Sciatic nerve (tissue), 2 donors: Measurements from ENCODE around the gene KCTD10. TPM values are rescaled to one million over a fixed set of nuclear protein-coding genes. Genes with fewer than 3 reads are reported as not detected.
"Not testable (repeated sequence)": the region's sequence is repeated elsewhere in the genome, so short reads cannot be mapped to it uniquely, and the experiment has no call there.

Source experiments
- ATAC-seq: fragments of 200-7000 bp; cut with Tn5 transposase; one replicate; pipeline ENCODE4 v1.9.1; 2020; ENCODE audit warnings: mild to moderate bottlenecking, moderate library complexity
- DNase-seq: peaks from one replicate; pipeline ENCODE4 v3.0.0-alpha.2; 2020; ENCODE audit warnings: low spot score
- intact Hi-C: fragments of 100-400 bp; cut with DNase I; formaldehyde crosslinking; loops from one replicate; pipeline ENCODE4 v1.14.2; 2022
- total RNA-seq: library from RNA; stranded (reverse); fragmentation: NEBNext Ultra II Directional; extraction: Animal tissue kit (Norgen Biotek cat#: 25700); gene quantifications from one replicate; pipeline ENCODE4 v1.2.1, GENCODE V29; 2021
- donor health status: DM: no; HTN: no; CAD: no.
- donor health status: DM: no; HTN: no; CAD: no.

KCTD10 gene
- total RNA-seq, 1 donor from 2014 or later, result 88.8 TPM

GRCh38 chr12:109434582-109434981, 42.5 kb downstream of the KCTD10 start:
- ATAC-seq, result no peak
- intact Hi-C loops, result no loop called here
- no peak for DNase-seq

GRCh38 chr12:109433618-109434017, 43.5 kb downstream of the KCTD10 start:
- ATAC-seq (peak; percentile 63), DNase-seq (no peak)
- intact Hi-C loops, result no loop called here

- intact Hi-C loops, result no loop called here
- DNase-seq (peak; percentile 91), ATAC-seq (peak; percentile 86)
Observed at GRCh38 chr12:109432842-109433304, 44.2 kb downstream of the KCTD10 start.

GRCh38 chr12:109432431-109432830, 44.7 kb downstream of the KCTD10 start:
- intact Hi-C loops, result no loop called here
- ATAC-seq (no peak), DNase-seq (no peak)

GRCh38 chr12:109430244-109430643, 46.9 kb downstream of the KCTD10 start:
- DNase-seq (no peak), ATAC-seq (no peak)
- intact Hi-C loops, result no loop called here

GRCh38 chr12:109428804-109429203, 48.3 kb downstream of the KCTD10 start:
- not testable (repeated sequence) for DNase-seq, ATAC-seq
- intact Hi-C loops, result loop anchor here (1.0 to 10.0 kb wide), 2 partner anchors 25 to 346 kb away; no protein-coding TSS in a partner anchor

- intact Hi-C loops, result loop anchor here (1.0 to 10.0 kb wide), 2 partner anchors 26 to 347 kb away; no protein-coding TSS in a partner anchor
- peak; percentile 90 for DNase-seq
Observed at GRCh38 chr12:109428037-109428629, 49.0 kb downstream of the KCTD10 start.

GRCh38 chr12:109423392-109423791, 53.7 kb downstream of the KCTD10 start:
- no peak for DNase-seq
- intact Hi-C loops, result loop anchor here (10.0 kb wide), 1 partner anchor 351 kb away; no protein-coding TSS in a partner anchor
- no peak for ATAC-seq

More at GRCh38 chr12:109428037-109428629, 49.0 kb downstream of the KCTD10 start:
- ATAC-seq, result peak; percentile 91

GRCh38 chr12:109422251-109422650, 54.8 kb downstream of the KCTD10 start:
- DNase-seq (no peak), ATAC-seq (no peak)
- intact Hi-C loops, result loop anchor here (10.0 kb wide), 1 partner anchor 353 kb away; no protein-coding TSS in a partner anchor

GRCh38 chr12:109421355-109422087, 55.6 kb downstream of the KCTD10 start:
- intact Hi-C loops, result loop anchor here (10.0 kb wide), 1 partner anchor 353 kb away; no protein-coding TSS in a partner anchor
- no peak for ATAC-seq
- no peak for DNase-seq

- ATAC-seq (no peak), DNase-seq (no peak)
- intact Hi-C loops, result no loop called here
Observed at GRCh38 chr12:109418848-109419480, 58.1 kb downstream of the KCTD10 start.

GRCh38 chr12:109406147-109406546, 71.0 kb downstream of the KCTD10 start:
- intact Hi-C loops, ATAC-seq, DNase-seq: not testable (repeated sequence)

- intact Hi-C loops, ATAC-seq, DNase-seq: not testable (repeated sequence)
Observed at GRCh38 chr12:109404841-109405240, 72.3 kb downstream of the KCTD10 start.

Other genes with a start within 250 kb of the KCTD10 start
- gene FOXN4, start 168.0 kb downstream of the KCTD10 start, total RNA-seq, result not detected
- gene MYO1H, start 129.4 kb downstream of the KCTD10 start, total RNA-seq, result not detected
- gene UBE3B, start 334 bp upstream of the KCTD10 start, total RNA-seq, result 40.4 TPM
- gene MMAB, start 96.2 kb upstream of the KCTD10 start, total RNA-seq, result 41.7 TPM
- 24.4 TPM for gene MVK, start 96.5 kb upstream of the KCTD10 start, total RNA-seq
- 4.7 TPM for gene FAM222A, start 236.5 kb upstream of the KCTD10 start, total RNA-seq